HepG2 (cell line): ENCODE measurements around the gene SPATA32. TPM values are rescaled to one million over a fixed set of nuclear protein-coding genes. Genes with fewer than 3 reads are reported as not detected.

Source experiments
- ATAC-seq: fragments of 200-7000 bp; cut with Tn5 transposase; 3 replicates; pipeline ENCODE4 v1.9.1; 2020; ENCODE audit warnings: mild to moderate bottlenecking, moderate library complexity
- BruUV-seq: library from RNA; stranded (reverse); fragments of 400-500 nt; replicated peaks from 2 replicates; lab custom pipeline; 2021; lab: Mats Ljungman, UMichigan
- CTCF ChIA-PET: fragments of 300-600 bp; formaldehyde crosslinking; extraction: SDS; loops from one replicate; lab custom pipeline; 2021; ENCODE audit warnings: low total read pairs, inconsistent platforms, low intra/inter-chr PET ratio; lab: Yijun Ruan, JAX
- POLR2A ChIA-PET: fragments of 350-600 bp; sonication (Branson Sonifier 250); formaldehyde crosslinking; loops from one replicate; lab custom pipeline; 2020; ENCODE audit warnings: antibody characterized with exemption, inconsistent platforms; lab: Yijun Ruan, JAX
- DNase-seq: peaks from one replicate; pipeline ENCODE4 v3.0.0-alpha.2; 2015; ENCODE audit warnings: low spot score
- FAIRE-seq: peaks from 3 replicates; lab custom pipeline; 2011; peaks lifted over from hg19 to GRCh38; lab: Jason Lieb, UNC
- H2AFZ ChIP-seq: one replicate; pipeline ENCODE4 v1.6.1; 2011; ENCODE audit warnings: low read length, inconsistent platforms
- H3K27ac ChIP-seq: fragments of 300-600 bp; 3 replicates; pipeline ENCODE4 v1.8.0; 2011; ENCODE audit warnings: mixed run types, mild to moderate bottlenecking, mixed read lengths, low read length, inconsistent platforms; ENCODE audit not compliant: insufficient read depth; ENCODE audit errors: extremely low read length
- H3K27me3 ChIP-seq, 2 experiments: fragments of 200-600 bp in 1 of 2; 2 replicates in 1 of 2; 3 replicates in 1 of 2; pipeline versions ENCODE4 v1.6.0 to v1.8.0; 2011; ENCODE audit warnings: low read length in 2 of 2, mild to moderate bottlenecking in 2 of 2, moderate library complexity in 2 of 2, inconsistent platforms in 1 of 2; ENCODE audit not compliant: insufficient read depth in 2 of 2, control insufficient read depth in 1 of 2
- H3K36me3 ChIP-seq, 2 experiments: fragments of 200-600 bp in 1 of 2; replicated peaks in 1 of 2; 2 replicates in 1 of 2; 3 replicates in 1 of 2; pipeline versions ENCODE4 v1.5.1 to v1.8.0; 2011; ENCODE audit warnings: low read length in 2 of 2, inconsistent platforms in 1 of 2; ENCODE audit not compliant: insufficient read depth in 2 of 2, control insufficient read depth in 1 of 2
- H3K4me1 ChIP-seq: 2 replicates; pipeline ENCODE4 v1.5.1; 2012; ENCODE audit warnings: low read length, inconsistent platforms; ENCODE audit not compliant: insufficient read depth
- H3K4me2 ChIP-seq: 2 replicates; pipeline ENCODE4 v1.6.0; 2011; ENCODE audit warnings: low read depth, low read length, inconsistent platforms
- H3K4me3 ChIP-seq, 3 experiments: fragments of 200-600 bp in 1 of 3; sonication (generic), shearing (Covaris generic) in 1 of 3; replicated peaks in 1 of 3; 2 replicates each; pipeline ENCODE4 v1.5.1; 2011 to 2016; ENCODE audit warnings: low read length in 3 of 3, inconsistent platforms in 2 of 3, low read depth in 2 of 3, mild to moderate bottlenecking in 2 of 3, control low read depth in 1 of 3, mixed read lengths in 1 of 3; ENCODE audit not compliant: insufficient read depth in 1 of 3
- H3K79me2 ChIP-seq: one replicate; pipeline ENCODE4 v1.6.1; 2011; ENCODE audit warnings: low read length, inconsistent platforms; ENCODE audit not compliant: insufficient read depth
- H3K9ac ChIP-seq: 2 replicates; pipeline ENCODE4 v1.6.0; 2011; ENCODE audit warnings: mild to moderate bottlenecking, low read depth, low read length, inconsistent platforms; ENCODE audit not compliant: insufficient read depth
- H3K9me3 ChIP-seq: 2 replicates; pipeline ENCODE4 v1.5.1; 2012; ENCODE audit warnings: mild to moderate bottlenecking, low read length
- H4K20me1 ChIP-seq: 2 replicates; pipeline ENCODE4 v1.6.0; 2011; ENCODE audit warnings: inconsistent platforms, mild to moderate bottlenecking, low read length, moderate library complexity; ENCODE audit not compliant: insufficient read depth
- ELK4 ChIP-seq: sonication (generic); formaldehyde crosslinking; IDR thresholded peaks from 2 replicates; pipeline ENCODE4 v1.9.0; 2021; ENCODE audit warnings: missing genetic modification reagents, borderline replicate concordance
- ESRRA ChIP-seq: sonication (generic); formaldehyde crosslinking; IDR thresholded peaks from 2 replicates; pipeline ENCODE4 v1.5.1; 2020; ENCODE audit warnings: mild to moderate bottlenecking, low read depth, missing genetic modification reagents
- HMG20B ChIP-seq: conservative IDR thresholded peaks from 2 replicates; pipeline ENCODE4 v1.6.1; 2016; ENCODE audit warnings: missing genetic modification reagents, missing compliant biosample characterization
- KLF15 ChIP-seq: sonication (generic); formaldehyde crosslinking; IDR thresholded peaks from 2 replicates; pipeline ENCODE4 v1.8.1; 2023; ENCODE audit warnings: borderline replicate concordance, mild to moderate bottlenecking, inconsistent platforms, missing genetic modification reagents, mixed read lengths
- MZF1 ChIP-seq: sonication (generic); formaldehyde crosslinking; IDR thresholded peaks from 2 replicates; pipeline ENCODE4 v1.8.1; 2023; ENCODE audit warnings: mild to moderate bottlenecking, missing genetic modification reagents, borderline replicate concordance
- NKX3-1 ChIP-seq: sonication (generic); formaldehyde crosslinking; IDR thresholded peaks from 2 replicates; pipeline ENCODE4 v1.5.0; 2020; ENCODE audit warnings: missing genetic modification reagents
- NR2F2 ChIP-seq: IDR thresholded peaks from 2 replicates; pipeline ENCODE4 v1.6.1; 2012; ENCODE audit warnings: low read depth, inconsistent platforms, borderline replicate concordance
- SMAD1 ChIP-seq: sonication (generic); formaldehyde crosslinking; IDR thresholded peaks from 2 replicates; pipeline ENCODE4 v1.4.0; 2020; ENCODE audit warnings: missing genetic modification reagents, low read depth, mild to moderate bottlenecking, borderline replicate concordance
- SMARCC2 ChIP-seq: fragments of 450-650 bp; IDR thresholded peaks from 2 replicates; pipeline ENCODE4 v1.6.1; 2017; ENCODE audit warnings: antibody characterized with exemption, mild to moderate bottlenecking
- SOX13 ChIP-seq, 3 experiments: fragments of 450-650 bp in 1 of 3; sonication (generic) in 1 of 3; formaldehyde crosslinking in 1 of 3; IDR thresholded peaks in 2 of 3; conservative IDR thresholded peaks in 1 of 3; 2 replicates each; pipeline versions ENCODE4 v1.5.0 to v1.6.1; 2016 to 2020; ENCODE audit warnings: antibody characterized with exemption in 1 of 3, mild to moderate bottlenecking in 1 of 3, missing compliant biosample characterization in 1 of 3, missing genetic modification reagents in 1 of 3, moderate library complexity in 1 of 3
- SRF ChIP-seq: IDR thresholded peaks from 2 replicates; pipeline ENCODE4 v1.6.1; 2011; ENCODE audit warnings: mild to moderate bottlenecking, low read depth, low read length, moderate library complexity
- TAF15 ChIP-seq: fragments of 200-400 bp; formaldehyde crosslinking; IDR thresholded peaks from one replicate; pipeline ENCODE4 v1.6.1; 2018; ENCODE audit warnings: mild to moderate bottlenecking, low read depth, low read length; ENCODE audit not compliant: poor library complexity, severe bottlenecking
- ZEB1 ChIP-seq: IDR thresholded peaks from 2 replicates; pipeline ENCODE4 v1.6.1; 2012; ENCODE audit warnings: mild to moderate bottlenecking, low read depth, inconsistent platforms; ENCODE audit not compliant: insufficient replicate concordance
- ZNF160 ChIP-seq: sonication (generic); formaldehyde crosslinking; IDR thresholded peaks from 2 replicates; pipeline ENCODE4 v1.8.0; 2022; ENCODE audit warnings: mild to moderate bottlenecking, inconsistent platforms, missing genetic modification reagents
- ZNF333 ChIP-seq: sonication (generic); formaldehyde crosslinking; IDR thresholded peaks from 2 replicates; pipeline ENCODE4 v1.4.0; 2020; ENCODE audit warnings: mild to moderate bottlenecking, missing genetic modification reagents, borderline replicate concordance
- ZNF441 ChIP-seq: sonication (generic); formaldehyde crosslinking; IDR thresholded peaks from 2 replicates; pipeline ENCODE4 v1.7.0; 2021; ENCODE audit warnings: missing genetic modification reagents, borderline replicate concordance
- ZNF451 ChIP-seq: sonication (generic); formaldehyde crosslinking; IDR thresholded peaks from 2 replicates; pipeline ENCODE4 v1.5.0; 2020; ENCODE audit warnings: mild to moderate bottlenecking, missing genetic modification reagents
- ZNF564 ChIP-seq: sonication (generic); formaldehyde crosslinking; IDR thresholded peaks from 2 replicates; pipeline ENCODE4 v1.8.1; 2023; ENCODE audit warnings: mild to moderate bottlenecking, missing genetic modification reagents
- WGBS: methylation state at CpG from one replicate; pipeline ENCODE4 v1.1.6; 2017; ENCODE audit warnings: low lambda C conversion rate; 5-methylcytosine and 5-hydroxymethylcytosine counted together
- in situ Hi-C: cut with HindIII; loops from 2 replicates; pipeline ENCODE4 v1.10.0; 2017; ENCODE audit warnings: low pct_unique_long_range_greater_than_20kb; ENCODE audit not compliant: extremely low pct_ligation_motif_present
- intact Hi-C: fragments of 100-400 bp; cut with micrococcal nuclease; formaldehyde crosslinking; loops from one replicate; pipeline ENCODE4 v1.10.0; 2022; ENCODE audit not compliant: unreplicated experiment
- polyA plus RNA-seq, 8 experiments: library from polyadenylated mRNA; depleted of rRNA in 3 of 8; stranded (reverse) in 7 of 8; unstranded in 1 of 8; fragments of >200 nt; fragmentation: Illumina TruSeq in 4 of 8; extraction: Trizol in 4 of 8; gene quantifications; 2 replicates each; pipeline versions ENCODE4 v1.2.1 to v1.2.3, GENCODE V29; 2011 to 2016; ENCODE audit warnings: low read depth in 4 of 8, missing spikeins in 1 of 8, mixed read lengths in 1 of 8; ENCODE audit not compliant: insufficient read depth in 1 of 8
- total RNA-seq, 5 experiments: library from RNA; depleted of rRNA; stranded (reverse); fragments of >200 nt; fragmentation: Illumina TruSeq; extraction: Trizol; gene quantifications; 2 replicates each; pipeline ENCODE4 v1.2.3, GENCODE V29; 2016; ENCODE audit warnings: low read depth in 1 of 5
- TF ChIP-seq, protein P1 (sequence below): sonication (generic); formaldehyde crosslinking; IDR thresholded peaks from 2 replicates; pipeline ENCODE4 v1.4.0; 2020; ENCODE audit warnings: missing genetic modification reagents

SPATA32 gene
- total and polyA plus RNA-seq, 2 of the 13 experiments (the other 11 are each of a cell fraction or from before 2014, with no cell fraction given), result not detected

DNA sequence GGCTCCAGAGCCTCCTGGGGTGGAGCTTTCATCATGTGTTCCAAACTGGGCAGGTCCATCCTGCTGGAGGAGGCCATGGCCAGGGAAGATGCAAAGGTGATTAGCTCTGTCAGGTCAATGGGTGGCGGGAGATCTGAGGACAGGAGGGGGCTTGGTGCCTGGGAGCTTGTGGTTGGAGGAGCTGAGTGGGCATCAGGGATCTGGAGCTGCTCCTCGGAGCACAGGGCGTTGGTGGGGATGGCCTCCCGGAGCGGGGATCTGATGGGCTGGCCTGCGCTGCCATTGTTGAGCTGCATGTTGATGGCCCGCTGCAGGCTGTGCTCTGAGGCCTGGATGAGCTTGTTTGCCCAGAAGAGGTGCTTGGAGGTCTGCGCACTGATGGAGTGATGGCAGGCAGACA is 6.5 kb downstream of the SPATA32 start (continued):
- TF ChIP-seq ZNF333 (CRISPR knock-in tag), result no peak

GRCh38 chr17:45253879-45254278 is 8.0 kb downstream of the SPATA32 start:
- POLR2A ChIA-PET, result no interaction called here
- H3K9me3 ChIP-seq, result no peaks in the 10 kb centered on the region
- DNase-seq (no peak), ATAC-seq (no peak), FAIRE-seq (no peak)
- no peak overlapping the region for H3K4me3 ChIP-seq
- BruUV-seq, result no TSS peak
- no peak overlapping the region for H3K9ac ChIP-seq
- in situ Hi-C loops, result no loop called here
- no peaks in the 10 kb centered on the region for H3K36me3 ChIP-seq
- no peaks in the 10 kb centered on the region for H4K20me1 ChIP-seq
- H3K27ac ChIP-seq, result no peak overlapping the region
- TF ChIP-seq SRF (no peak), ELK4 (CRISPR knock-in tag) (no peak), TAF15 (no peak), ZNF441 (no peak), NR2F2 (no peak), ZEB1 (no peak), KLF15 (CRISPR knock-in tag) (no peak), HMG20B (no peak), ZNF160 (no peak), SOX13 (IDR thresholded peaks at IDR 0.05) (no peak), SOX13 (CRISPR knock-in tag; conservative IDR thresholded peaks at IDR 0.05 in 1 of 2, IDR thresholded peaks at IDR 0.05 in 1 of 2) (no peak), ZNF451 (CRISPR knock-in tag) (no peak), ESRRA (CRISPR knock-in tag) (no peak), SMARCC2 (no peak), ZNF564 (no peak), SMAD1 (CRISPR knock-in tag) (no peak), MZF1 (no peak), NKX3-1 (CRISPR knock-in tag) (no peak)
- TF ChIP-seq, protein P1, sequence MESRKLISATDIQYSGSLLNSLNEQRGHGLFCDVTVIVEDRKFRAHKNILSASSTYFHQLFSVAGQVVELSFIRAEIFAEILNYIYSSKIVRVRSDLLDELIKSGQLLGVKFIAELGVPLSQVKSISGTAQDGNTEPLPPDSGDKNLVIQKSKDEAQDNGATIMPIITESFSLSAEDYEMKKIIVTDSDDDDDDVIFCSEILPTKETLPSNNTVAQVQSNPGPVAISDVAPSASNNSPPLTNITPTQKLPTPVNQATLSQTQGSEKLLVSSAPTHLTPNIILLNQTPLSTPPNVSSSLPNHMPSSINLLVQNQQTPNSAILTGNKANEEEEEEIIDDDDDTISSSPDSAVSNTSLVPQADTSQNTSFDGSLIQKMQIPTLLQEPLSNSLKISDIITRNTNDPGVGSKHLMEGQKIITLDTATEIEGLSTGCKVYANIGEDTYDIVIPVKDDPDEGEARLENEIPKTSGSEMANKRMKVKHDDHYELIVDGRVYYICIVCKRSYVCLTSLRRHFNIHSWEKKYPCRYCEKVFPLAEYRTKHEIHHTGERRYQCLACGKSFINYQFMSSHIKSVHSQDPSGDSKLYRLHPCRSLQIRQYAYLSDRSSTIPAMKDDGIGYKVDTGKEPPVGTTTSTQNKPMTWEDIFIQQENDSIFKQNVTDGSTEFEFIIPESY (CRISPR knock-in tag), result no peak
- no peaks in the 10 kb centered on the region for H3K79me2 ChIP-seq
- H3K4me1 ChIP-seq, result 0 out of 2 replicates have a peak, but pooled peaks cover 2% of the 10 kb centered on the region
- 29% methylated on average over 4 of the region's 4 CpGs for whole genome bisulfite sequencing
- H3K4me2 ChIP-seq, result no peak overlapping the region
- no peak overlapping the region for H2AFZ ChIP-seq
- intact Hi-C loops, result no loop called here
- peaks cover 0 to 28% of the 10 kb centered on the region in 2 experiments; a peak in 2 of 5 replicates for H3K27me3 ChIP-seq
- CTCF ChIA-PET, result no interaction called here
